Neuronal stem cell (in vitro differentiated cells): ENCODE results near the gene CIBAR2.
A peak's percentile ranks its signal among the peaks of the same experiment; 100 is the strongest.

ENCODE experiments used
- DNase-seq: peaks from one replicate; pipeline ENCODE4 v3.0.0-alpha.2; 2013; ENCODE audit warnings: low spot score
- H2AFZ ChIP-seq: one replicate; pipeline ENCODE4 v1.6.1; 2013; ENCODE audit warnings: mild to moderate bottlenecking, low read length, inconsistent platforms
- H2AK5ac ChIP-seq: 2 replicates; pipeline ENCODE4 v1.6.1; 2013; ENCODE audit warnings: low read depth, mild to moderate bottlenecking, inconsistent platforms, low read length, moderate library complexity, mixed read lengths
- H2BK120ac ChIP-seq: 2 replicates; pipeline ENCODE4 v1.6.1; 2013; ENCODE audit warnings: low read depth, mild to moderate bottlenecking, inconsistent platforms, low read length, moderate library complexity, mixed read lengths
- H2BK12ac ChIP-seq: one replicate; pipeline ENCODE4 v1.6.1; 2013; ENCODE audit warnings: low read length, inconsistent platforms
- H2BK15ac ChIP-seq: 2 replicates; pipeline ENCODE4 v1.6.1; 2013; ENCODE audit warnings: mild to moderate bottlenecking, low read length, inconsistent platforms, mixed read lengths
- H2BK5ac ChIP-seq: one replicate; pipeline ENCODE4 v1.6.1; 2013; ENCODE audit warnings: inconsistent platforms, mild to moderate bottlenecking, low read length, moderate library complexity
- H3K14ac ChIP-seq: one replicate; pipeline ENCODE4 v1.6.1; 2013; ENCODE audit warnings: low read length, inconsistent platforms
- H3K18ac ChIP-seq: 2 replicates; pipeline ENCODE4 v1.6.1; 2013; ENCODE audit warnings: low read length, inconsistent platforms
- H3K23ac ChIP-seq: 2 replicates; pipeline ENCODE4 v1.6.1; 2013; ENCODE audit warnings: low read depth, mild to moderate bottlenecking, mixed read lengths, low read length, inconsistent platforms; ENCODE audit not compliant: poor library complexity
- H3K27ac ChIP-seq: replicated peaks from 3 replicates; pipeline ENCODE4 v1.5.1; 2013; ENCODE audit warnings: low read length, inconsistent platforms
- H3K27me3 ChIP-seq, 3 experiments: 2 replicates each; pipeline ENCODE4 v1.6.1; 2013; ENCODE audit warnings: low read length in 3 of 3, mild to moderate bottlenecking in 2 of 3, inconsistent platforms in 1 of 3, low read depth in 1 of 3, mixed read lengths in 1 of 3, moderate library complexity in 1 of 3; ENCODE audit not compliant: control insufficient read depth in 3 of 3, insufficient read depth in 3 of 3
- H3K36me3 ChIP-seq, 2 donors: replicated peaks in 1 of 2; 2 replicates each; pipeline ENCODE4 v1.6.1; 2013; ENCODE audit warnings: low read length in 2 of 2; ENCODE audit not compliant: control insufficient read depth in 2 of 2, insufficient read depth in 2 of 2
- H3K4ac ChIP-seq: 2 replicates; pipeline ENCODE4 v1.6.1; 2013; ENCODE audit warnings: inconsistent platforms, mild to moderate bottlenecking, low read length, moderate library complexity
- H3K4me1 ChIP-seq, 2 donors: 1 replicate in 1 of 2; 2 replicates in 1 of 2; pipeline ENCODE4 v1.6.1; 2013; ENCODE audit warnings: low read length in 2 of 2, low read depth in 1 of 2; ENCODE audit not compliant: control insufficient read depth in 2 of 2, insufficient read depth in 1 of 2
- H3K4me2 ChIP-seq: one replicate; pipeline ENCODE4 v1.6.1; 2013; ENCODE audit warnings: mild to moderate bottlenecking, low read length, inconsistent platforms; ENCODE audit not compliant: insufficient read depth, poor library complexity, severe bottlenecking
- H3K4me3 ChIP-seq, 2 donors: 2 replicates each; pipeline ENCODE4 v1.5.1; 2013; ENCODE audit warnings: low read length in 2 of 2, mild to moderate bottlenecking in 2 of 2, inconsistent platforms in 1 of 2, moderate library complexity in 1 of 2
- H3K79me1 ChIP-seq: one replicate; pipeline ENCODE4 v1.6.1; 2013; ENCODE audit warnings: low read depth, mild to moderate bottlenecking, inconsistent platforms, low read length, moderate library complexity
- H3K9ac ChIP-seq: one replicate; pipeline ENCODE4 v1.6.1; 2013; ENCODE audit warnings: mild to moderate bottlenecking, low read depth, low read length, inconsistent platforms; ENCODE audit not compliant: poor library complexity
- H3K9me3 ChIP-seq, 2 donors: replicated peaks in 1 of 2; 2 replicates each; pipeline versions ENCODE3 to v1.6.1; 2013; ENCODE audit warnings: low read length in 2 of 2, mild to moderate bottlenecking in 2 of 2, inconsistent platforms in 1 of 2, low read depth in 1 of 2, mixed read lengths in 1 of 2, moderate library complexity in 1 of 2; ENCODE audit not compliant: control insufficient read depth in 2 of 2, insufficient read depth in 1 of 2
- H4K8ac ChIP-seq: one replicate; pipeline ENCODE4 v1.6.1; 2013; ENCODE audit warnings: low read depth, mild to moderate bottlenecking, inconsistent platforms, low read length, moderate library complexity
- H4K91ac ChIP-seq: one replicate; pipeline ENCODE4 v1.6.1; 2013; ENCODE audit warnings: low read length, low read depth, mild to moderate bottlenecking, inconsistent platforms; ENCODE audit not compliant: poor library complexity
- WGBS, 2 donors: extraction: QIAGEN DNeasy Blood & Tissue Kit; methylation state at CpG; one replicate each; pipeline ENCODE4 v1.1.7; 2013; ENCODE audit warnings: missing lambda C conversion rate in 2 of 2, mixed read lengths in 1 of 2; ENCODE audit not compliant: insufficient read length in 2 of 2, insufficient replicate concordance in 1 of 2; ENCODE audit errors: extremely low coverage in 2 of 2; 5-methylcytosine and 5-hydroxymethylcytosine counted together

The CIBAR2 gene

GRCh38 chr16:85074225-85074914 is 37.9 kb downstream of the CIBAR2 start:
- Histone ChIP-seq H2AFZ (no peak overlapping the region), H3K4me2 (no peak overlapping the region), H2BK120ac (no peak overlapping the region), H3K79me1 (peaks cover 1% of the 10 kb centered on the region), H3K9me3 (no peaks in the 10 kb centered on the region), H3K9ac (no peak overlapping the region), H3K36me3 (no peaks in the 10 kb centered on the region), H3K27ac (no peak overlapping the region), H2AK5ac (no peak overlapping the region), H4K91ac (no peak overlapping the region), H2BK5ac (no peak overlapping the region), H3K14ac (no peak overlapping the region), H3K4ac (no peak overlapping the region), H3K4me1 (peaks cover 5 to 10% of the 10 kb centered on the region in 2 donors), H3K27me3 (no peaks in the 10 kb centered on the region), H3K23ac (no peak overlapping the region), H2BK15ac (no peak overlapping the region), H3K4me3 (no peak overlapping the region), H3K18ac (no peak overlapping the region), H4K8ac (no peak overlapping the region), H2BK12ac (no peak overlapping the region)
- no peak for DNase-seq
- no CpG with 5 or more reads among the region's 6 CpGs for WGBS, 2 donors

GRCh38 chr16:85072947-85073346 is 39.3 kb downstream of the CIBAR2 start:
- no peak overlapping the region for H3K4me2 ChIP-seq
- no peak overlapping the region for H3K4ac ChIP-seq
- no peak overlapping the region for H4K91ac ChIP-seq
- WGBS, 2 donors = no CpG with 5 or more reads among the region's 13 CpGs
- H2AFZ ChIP-seq = peak overlapping the region; percentile 12
- H2BK5ac ChIP-seq = no peak overlapping the region
- H2BK120ac ChIP-seq = no peak overlapping the region
- H3K36me3 ChIP-seq = no peaks in the 10 kb centered on the region
- no peak overlapping the region for H3K23ac ChIP-seq
- no peaks in the 10 kb centered on the region for H3K27me3 ChIP-seq
- H3K4me1 ChIP-seq = peaks cover 5 to 11% of the 10 kb centered on the region in 2 donors
- H2BK12ac ChIP-seq = no peak overlapping the region
- peak overlapping the region; percentile 41 for H2AK5ac ChIP-seq
- H2BK15ac ChIP-seq = peak overlapping the region; percentile 47
- no peak overlapping the region for H3K27ac ChIP-seq
- peak overlapping the region; percentile 79 for H3K14ac ChIP-seq
- no peak overlapping the region for H4K8ac ChIP-seq
- H3K18ac ChIP-seq = peak overlapping the region; percentile 77
- H3K4me3 ChIP-seq = no peak overlapping the region
- H3K9ac ChIP-seq = peak overlapping the region; percentile 34
- no peaks in the 10 kb centered on the region for H3K9me3 ChIP-seq
- peaks cover 1% of the 10 kb centered on the region for H3K79me1 ChIP-seq
- no peak for DNase-seq

DNA sequence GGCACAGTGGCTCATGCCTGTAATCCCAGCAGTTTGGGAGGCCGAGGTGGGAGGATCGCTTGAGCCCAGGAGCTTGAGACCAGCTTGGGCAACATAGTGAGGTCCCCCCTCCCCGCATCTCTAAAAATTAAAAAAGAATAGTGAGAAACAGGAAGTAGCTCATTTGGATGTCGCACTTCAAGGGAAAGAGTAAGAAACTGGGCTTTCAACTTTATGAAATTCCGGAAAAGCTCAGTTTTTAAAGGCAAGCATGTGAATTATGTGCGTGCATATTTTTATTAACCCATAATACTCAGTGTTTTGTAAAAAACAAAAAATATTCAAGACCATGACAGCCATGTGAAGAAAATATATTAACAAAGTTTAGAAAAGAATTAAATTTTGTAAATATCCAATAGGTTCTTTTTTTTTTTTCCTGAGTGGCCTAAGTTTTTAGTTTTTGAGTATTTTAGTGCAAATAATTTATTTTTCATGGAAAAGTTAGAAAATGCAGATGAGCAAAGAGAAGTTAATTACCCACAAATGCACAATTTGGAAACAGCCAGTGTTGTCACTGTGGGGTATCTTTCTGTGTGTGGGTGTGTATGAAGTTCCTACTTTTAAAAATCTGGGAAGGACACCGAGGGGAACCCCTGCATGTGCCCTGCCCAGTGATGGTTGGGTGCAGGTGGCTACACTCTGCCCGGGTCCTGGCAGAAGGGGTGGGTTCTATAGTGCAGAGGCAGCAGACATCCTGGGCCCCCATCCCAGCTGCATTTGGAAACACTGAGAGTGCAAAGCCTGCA is 40.0 kb downstream of the CIBAR2 start:
- no peaks in the 10 kb centered on the region for H3K27me3 ChIP-seq
- H2BK15ac ChIP-seq = no peak overlapping the region
- no peak overlapping the region for H2BK120ac ChIP-seq
- no peaks in the 10 kb centered on the region for H3K36me3 ChIP-seq
- peaks cover 1% of the 10 kb centered on the region for H3K79me1 ChIP-seq
- H3K4ac ChIP-seq = no peak overlapping the region
- H3K4me3 ChIP-seq = no peak overlapping the region
- WGBS, 2 donors = no CpG with 5 or more reads among the region's 8 CpGs
- H4K8ac ChIP-seq = no peak overlapping the region
- H3K9me3 ChIP-seq = no peaks in the 10 kb centered on the region
- no peak overlapping the region for H2BK12ac ChIP-seq
- no peak overlapping the region for H3K4me2 ChIP-seq
- H4K91ac ChIP-seq = no peak overlapping the region
- H3K9ac ChIP-seq = no peak overlapping the region
- peaks cover 5 to 11% of the 10 kb centered on the region in 2 donors for H3K4me1 ChIP-seq
- peak overlapping the region; percentile 12 for H2AFZ ChIP-seq
- no peak overlapping the region for H3K14ac ChIP-seq
- no peak overlapping the region for H3K27ac ChIP-seq
- H2BK5ac ChIP-seq = no peak overlapping the region
- H3K23ac ChIP-seq = no peak overlapping the region
- peak overlapping the region; percentile 41 for H2AK5ac ChIP-seq
- peak overlapping the region; percentile 31 for H3K18ac ChIP-seq
- DNase-seq = no peak

DNA sequence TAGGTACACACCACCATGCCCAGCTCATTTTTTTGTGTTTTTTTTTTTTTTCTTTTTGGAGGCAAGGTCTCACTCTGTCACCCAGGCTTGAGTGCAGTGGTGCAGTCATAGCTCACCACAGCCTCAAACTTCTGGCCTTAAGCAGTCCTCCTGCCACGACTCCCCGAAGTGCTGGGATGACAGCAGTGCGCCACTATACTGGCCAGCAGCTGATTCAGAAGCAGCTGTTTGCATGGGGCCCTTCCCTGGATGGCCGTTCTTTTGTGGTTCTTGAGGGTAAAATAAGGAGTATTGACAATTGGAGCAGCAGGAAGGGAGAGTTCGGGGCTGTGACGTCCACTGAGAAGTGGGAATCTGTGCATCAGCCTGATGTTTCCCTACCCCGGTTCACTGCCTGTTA is 43.1 kb downstream of the CIBAR2 start:
- Histone ChIP-seq H2AFZ (no peak overlapping the region), H2BK12ac (no peak overlapping the region), H2AK5ac (no peak overlapping the region), H3K4me3 (no peak overlapping the region), H3K23ac (peak overlapping the region; percentile 58), H3K9ac (no peak overlapping the region), H3K27me3 (no peaks in the 10 kb centered on the region), H2BK5ac (no peak overlapping the region), H2BK15ac (no peak overlapping the region), H3K9me3 (no peaks in the 10 kb centered on the region), H3K79me1 (peaks cover 1% of the 10 kb centered on the region), H3K4me1 (peaks cover 0 to 7% of the 10 kb centered on the region in 2 donors), H3K4me2 (no peak overlapping the region), H3K4ac (no peak overlapping the region), H4K91ac (no peak overlapping the region), H4K8ac (no peak overlapping the region), H3K14ac (no peak overlapping the region), H2BK120ac (no peak overlapping the region), H3K18ac (peak overlapping the region; percentile 7), H3K27ac (no peak overlapping the region), H3K36me3 (peaks cover 0 to 1% of the 10 kb centered on the region in 2 donors)
- DNase-seq = no peak
- WGBS, 2 donors = no CpG with 5 or more reads among the region's 7 CpGs
